HG02763 (cell line): ENCODE results near the gene TSPAN32.

ENCODE experiments used
- ATAC-seq: cut with Tn5 transposase; IDR thresholded peaks from one replicate; pipeline ENCODE4 v1.9.1; 2021; ENCODE audit warnings: mild to moderate bottlenecking, moderate library complexity; ENCODE audit not compliant: unreplicated experiment

Gene TSPAN32

DNA sequence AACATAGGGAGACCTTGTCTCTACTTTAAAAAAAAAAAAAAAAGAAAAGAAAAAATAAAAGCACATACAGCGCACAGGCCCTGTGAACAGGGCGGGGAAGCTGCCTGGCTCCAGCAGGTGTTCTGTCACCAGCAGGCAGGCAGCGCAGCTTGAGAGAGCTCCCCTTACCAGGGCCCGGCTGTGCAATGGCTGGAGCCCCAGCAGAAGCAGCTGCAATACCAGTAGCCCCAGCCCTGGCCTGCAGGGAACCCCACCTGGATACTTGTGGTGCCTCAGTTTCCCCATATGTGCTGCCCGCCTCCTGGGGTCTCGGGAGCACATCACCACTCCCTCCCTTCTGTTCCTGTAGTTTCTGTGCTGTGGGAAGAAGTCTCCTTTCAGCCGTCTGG, 12.3 kb downstream of the TSPAN32 start:
- ATAC-seq = no peak

DNA sequence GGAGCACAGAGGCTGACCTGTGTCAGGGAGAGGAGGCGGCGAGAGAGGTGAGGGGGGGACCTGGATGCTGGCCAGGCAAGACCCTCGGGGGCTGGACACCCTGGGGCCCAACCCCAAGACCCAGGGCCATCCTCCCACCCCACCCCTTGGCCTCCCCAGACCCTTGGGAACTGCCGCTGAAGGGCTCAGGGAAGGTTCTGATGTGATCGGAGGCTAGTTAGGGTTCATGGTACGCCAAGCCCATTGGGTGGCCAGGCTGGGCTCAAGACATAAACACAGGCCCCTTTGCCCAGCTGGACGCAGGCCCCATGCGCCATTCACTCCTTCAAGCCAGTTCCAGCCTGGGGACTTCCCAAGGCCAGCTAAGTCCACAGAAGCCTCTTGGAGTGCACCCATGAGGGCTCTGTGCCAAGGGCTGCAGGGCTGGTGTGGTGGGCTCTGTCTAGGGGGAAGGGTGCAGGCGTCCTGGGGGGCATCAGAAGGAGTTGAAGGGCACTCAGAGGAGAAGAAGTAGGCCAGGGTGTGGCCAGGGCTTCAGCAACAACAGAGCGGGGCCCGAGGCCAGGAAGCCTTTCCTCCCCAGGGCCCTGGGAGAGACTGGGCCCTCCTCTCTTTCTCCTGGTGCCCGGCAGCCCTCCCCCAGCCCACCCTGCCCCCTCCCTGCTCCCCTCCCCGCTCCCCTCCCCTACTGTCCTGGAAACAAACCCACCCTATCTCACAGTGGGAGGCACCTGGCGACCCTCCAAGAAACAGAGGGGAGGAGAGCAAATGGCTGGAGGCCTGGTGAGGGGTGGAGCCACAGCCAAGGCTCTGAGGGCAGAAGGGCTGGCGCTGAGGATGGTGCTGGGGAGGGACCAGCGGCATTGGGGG, 12.9 kb downstream of the TSPAN32 start:
- ATAC-seq = no peak

GRCh38 chr11:2315395-2316168, 13.8 kb downstream of the TSPAN32 start:
- no peak for ATAC-seq

GRCh38 chr11:2316169-2316962, 14.6 kb downstream of the TSPAN32 start:
- no peak for ATAC-seq

- ATAC-seq = no peak
These were observed 15.1 kb downstream of the TSPAN32 start for GRCh38 chr11:2316963-2317244.

DNA sequence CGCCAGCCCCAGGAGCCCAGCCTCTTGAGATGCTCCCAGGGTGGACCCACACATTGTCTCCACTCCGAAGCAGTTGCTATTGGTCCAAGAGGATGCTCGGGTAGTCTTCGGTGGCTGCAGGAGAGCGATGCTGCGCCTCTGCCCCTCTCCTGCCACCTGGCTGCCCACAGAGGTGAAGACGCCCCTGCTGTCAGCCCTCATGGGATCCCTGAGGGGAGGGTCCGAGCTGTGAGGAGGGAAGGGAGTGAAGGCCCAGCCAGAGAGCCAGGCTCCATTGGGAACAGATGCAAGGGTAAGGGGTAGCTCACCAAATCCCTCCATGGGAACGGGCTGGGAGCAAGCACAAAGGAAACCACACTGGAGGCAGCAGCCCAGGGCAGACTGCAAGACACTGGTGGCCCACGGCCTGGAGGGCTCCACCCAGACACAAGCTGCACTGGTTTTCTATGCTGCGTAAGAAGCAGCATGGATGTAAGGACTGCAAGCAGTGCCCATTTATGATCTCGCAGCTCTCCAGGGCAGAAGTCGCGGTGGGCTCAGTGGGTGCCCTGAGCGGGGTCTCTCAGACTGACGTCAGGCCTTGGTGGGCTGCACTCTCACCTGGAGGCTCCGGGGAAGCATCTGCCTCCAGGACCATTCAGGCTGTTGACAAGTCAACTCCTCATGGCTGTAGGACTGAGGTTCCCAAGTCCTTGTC, 15.7 kb downstream of the TSPAN32 start:
- no peak for ATAC-seq

- no peak for ATAC-seq
These were observed 16.3 kb downstream of the TSPAN32 start for GRCh38 chr11:2318123-2318522.

- ATAC-seq = no peak
These were observed 16.9 kb downstream of the TSPAN32 start for GRCh38 chr11:2318707-2319106.

DNA sequence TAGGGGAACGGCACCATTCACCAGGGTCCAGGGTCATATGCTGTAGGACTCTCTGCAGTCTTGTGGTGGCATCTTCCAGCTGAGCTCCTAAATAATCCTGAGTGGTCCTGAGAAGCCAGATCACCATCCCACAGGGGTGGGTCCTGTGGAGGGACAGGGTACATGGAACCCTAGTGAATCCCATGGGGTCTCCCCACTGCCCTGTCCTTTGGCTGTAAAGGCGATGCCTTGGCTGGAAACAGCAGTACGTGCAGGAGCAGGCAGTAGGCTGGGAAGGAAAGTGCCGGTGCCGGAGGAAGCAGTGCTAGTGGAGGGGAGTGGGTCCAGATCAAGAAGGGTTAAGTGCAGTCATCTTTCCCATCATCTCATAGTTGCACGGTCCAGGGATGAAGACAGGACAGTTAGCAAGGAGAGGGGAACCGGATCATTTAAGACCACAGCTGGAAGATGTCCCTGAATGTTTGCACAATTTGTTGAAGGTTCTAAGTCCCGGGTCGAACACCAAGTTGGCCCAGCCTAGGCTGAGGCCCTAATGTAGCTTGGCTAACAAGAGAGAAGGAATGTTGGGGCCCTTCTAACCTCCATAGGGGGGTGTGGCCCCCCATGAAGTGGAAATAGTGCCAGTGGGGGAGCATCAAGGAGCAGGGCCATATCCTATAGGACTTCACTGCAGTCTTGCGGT, 18.1 kb downstream of the TSPAN32 start:
- ATAC-seq = no peak

DNA sequence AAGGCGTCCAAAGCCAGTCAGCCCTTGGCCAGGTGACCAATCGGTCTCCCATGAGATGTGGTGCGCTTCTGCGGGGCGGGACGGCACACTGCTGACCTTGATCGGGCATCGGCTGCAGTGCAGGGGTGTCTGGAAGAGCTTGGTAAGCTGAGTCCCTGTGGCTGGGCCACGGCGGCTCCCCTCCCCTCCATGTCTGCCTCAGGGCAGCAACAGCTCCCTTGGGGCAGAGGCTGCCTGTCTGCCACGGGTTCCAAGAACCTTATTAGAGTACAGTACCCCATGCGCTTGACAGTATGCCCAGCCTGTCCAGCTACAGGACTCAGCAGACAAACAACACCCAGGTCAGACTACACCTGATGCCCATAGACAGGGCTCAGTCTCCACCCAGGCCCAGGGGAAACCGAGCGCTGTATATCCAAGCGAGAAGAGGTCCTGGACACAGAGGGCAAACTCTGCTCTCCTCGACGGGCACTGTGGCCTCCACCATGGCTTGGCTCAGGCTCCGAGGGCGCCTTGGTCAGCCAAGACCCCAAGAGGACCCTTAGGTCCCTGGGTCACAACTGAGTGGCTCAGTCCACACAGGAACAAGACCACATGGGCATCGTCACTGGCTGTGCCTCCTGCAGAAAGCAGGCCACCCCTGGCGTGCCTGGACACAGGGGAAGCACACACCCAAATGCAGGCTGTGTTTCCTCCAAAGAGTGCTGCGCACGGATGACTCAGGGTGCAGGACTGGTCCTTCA, 18.9 kb downstream of the TSPAN32 start:
- ATAC-seq = no peak

GRCh38 chr11:2321311-2321683, 19.5 kb downstream of the TSPAN32 start:
- ATAC-seq = no peak

DNA sequence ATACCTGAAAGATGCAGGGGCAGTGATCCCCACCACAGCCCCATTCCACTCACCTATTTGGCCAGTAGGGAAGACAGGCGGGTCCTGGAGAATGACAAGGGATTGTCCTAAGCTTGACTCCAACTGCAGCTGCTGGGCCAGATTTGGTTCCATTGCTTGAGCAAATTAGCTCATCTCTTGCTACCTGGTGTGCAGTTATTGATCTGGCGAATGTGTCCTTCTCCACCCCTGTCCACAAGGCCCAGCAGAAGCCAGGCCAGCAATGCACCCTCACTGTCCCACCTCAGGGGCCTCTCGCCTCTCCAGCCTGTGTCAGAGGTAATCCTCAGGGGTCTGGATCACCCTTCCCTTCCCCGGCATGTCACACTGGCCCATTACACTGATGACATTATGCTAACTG, 23.3 kb downstream of the TSPAN32 start:
- no peak for ATAC-seq

DNA sequence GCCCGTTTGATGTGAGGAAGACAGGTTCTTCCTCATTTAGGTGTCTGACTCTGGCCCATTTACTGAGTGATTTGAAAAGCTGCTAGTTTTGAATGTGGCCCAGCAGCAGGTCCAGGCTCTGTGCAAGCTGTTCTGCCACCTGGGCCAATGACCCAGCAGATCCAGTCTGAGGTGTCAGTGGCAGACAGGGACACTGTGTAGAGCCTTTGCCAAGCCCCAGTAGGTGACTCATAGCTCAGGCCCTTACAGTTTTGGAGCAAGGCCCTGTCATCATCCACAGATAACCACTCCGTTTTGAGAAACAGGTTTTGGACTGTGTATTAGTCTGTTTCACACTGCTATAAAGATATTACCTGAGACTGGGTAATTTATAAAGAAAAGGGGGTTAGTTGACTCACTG, 23.9 kb downstream of the TSPAN32 start:
- ATAC-seq = no peak

- ATAC-seq = no peak
These were observed 25.2 kb downstream of the TSPAN32 start for GRCh38 chr11:2327032-2327431.

GRCh38 chr11:2328021-2328420, 26.2 kb downstream of the TSPAN32 start:
- no peak for ATAC-seq

GRCh38 chr11:2328656-2329354, 27.0 kb downstream of the TSPAN32 start:
- no peak for ATAC-seq

DNA sequence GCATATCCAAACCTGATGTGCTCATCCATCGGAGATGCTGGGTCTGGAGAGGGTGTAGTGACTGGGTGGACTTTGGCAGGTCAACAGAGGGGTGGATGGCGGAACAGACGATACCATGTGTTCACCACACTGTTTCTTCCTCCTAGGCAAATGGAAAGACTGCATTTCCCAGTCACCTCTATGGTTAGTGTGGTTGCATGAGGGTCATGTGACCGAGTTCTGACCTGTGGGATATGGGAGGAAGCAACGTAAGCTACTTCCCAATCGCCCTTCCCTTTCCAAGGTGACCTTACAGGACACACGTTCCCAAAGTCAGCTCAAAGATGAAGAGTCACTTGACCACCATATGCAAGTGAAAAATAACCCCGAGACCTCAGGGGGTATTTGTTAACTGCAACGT, 27.7 kb downstream of the TSPAN32 start:
- no peak for ATAC-seq

DNA sequence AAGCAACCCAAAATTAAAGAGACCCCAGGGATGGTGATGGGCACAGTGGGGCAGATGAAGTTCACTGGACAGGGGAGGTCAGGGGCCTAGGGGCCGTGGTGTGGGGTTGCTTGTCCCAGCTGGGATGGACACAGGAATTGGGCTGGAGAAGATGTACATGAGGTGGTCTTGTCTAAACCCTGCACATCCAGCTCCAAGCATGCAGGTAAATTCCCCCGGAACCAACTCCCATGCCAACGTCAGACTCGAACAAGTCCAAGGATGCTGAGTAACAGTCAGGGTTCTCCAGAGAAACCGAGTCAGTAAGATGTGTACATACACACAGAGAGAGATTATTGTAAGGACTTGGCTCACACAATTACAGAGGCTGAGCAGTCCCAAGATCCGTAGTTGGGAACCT, 28.9 kb downstream of the TSPAN32 start:
- no peak for ATAC-seq

- no peak for ATAC-seq
These were observed 29.6 kb downstream of the TSPAN32 start for GRCh38 chr11:2331404-2331803.
